Stimulated activated CD8-positive, alpha-beta memory T cell treated with anti-CD3 and anti-CD28 coated beads, Interleukin-7, amount 100 ng/mL, for 48 hours (primary cell): ENCODE data around the gene PTPRG.
"Not testable (repeated sequence)": the region's sequence is repeated elsewhere in the genome, so short reads cannot be mapped to it uniquely, and the experiment has no call there.

Experiments
- DNase-seq, 2 donors: peaks; one replicate each; pipeline ENCODE4 v3.0.0-alpha.2; 2020; ENCODE audit warnings: low read depth in 1 of 2; ENCODE audit errors: extremely low read depth in 1 of 2

PTPRG gene

GRCh38 chr3:61682671-61683548 is 121.5 kb downstream of the PTPRG start:
- DNase-seq, result no peak

GRCh38 chr3:61683549-61684236 is 122.3 kb downstream of the PTPRG start:
- DNase-seq, result no peak

- no peak for DNase-seq
Measured at GRCh38 chr3:61684386-61684785, 123.0 kb downstream of the PTPRG start.

- no peak for DNase-seq
Measured at GRCh38 chr3:61685755-61686154, 124.4 kb downstream of the PTPRG start.

- no peak for DNase-seq
Measured at GRCh38 chr3:61686228-61686648, 124.9 kb downstream of the PTPRG start.

- no peak for DNase-seq
Measured at GRCh38 chr3:61687206-61687605, 125.8 kb downstream of the PTPRG start.

GRCh38 chr3:61687663-61688306 is 126.4 kb downstream of the PTPRG start:
- DNase-seq, result no peak

GRCh38 chr3:61688307-61688984 is 127.1 kb downstream of the PTPRG start:
- no peak for DNase-seq

GRCh38 chr3:61690016-61690415 is 128.6 kb downstream of the PTPRG start:
- DNase-seq, result no peak

- DNase-seq, result no peak
Measured at GRCh38 chr3:61691466-61691865, 130.1 kb downstream of the PTPRG start.

GRCh38 chr3:61697301-61697700 is 135.9 kb downstream of the PTPRG start:
- no peak for DNase-seq

- not testable (repeated sequence) for DNase-seq
Measured at GRCh38 chr3:61698278-61699072, 137.1 kb downstream of the PTPRG start.

- DNase-seq, result no peak
Measured at GRCh38 chr3:61699622-61700021, 138.3 kb downstream of the PTPRG start.

GRCh38 chr3:61701011-61701410 is 139.6 kb downstream of the PTPRG start:
- no peak for DNase-seq

- DNase-seq, result no peak
Measured at GRCh38 chr3:61702453-61702852, 141.1 kb downstream of the PTPRG start.

GRCh38 chr3:61704807-61705206 is 143.4 kb downstream of the PTPRG start:
- DNase-seq, result no peak

- no peak for DNase-seq
Measured at GRCh38 chr3:61707492-61707891, 146.1 kb downstream of the PTPRG start.

GRCh38 chr3:61710920-61711319 is 149.5 kb downstream of the PTPRG start:
- not testable (repeated sequence) for DNase-seq

GRCh38 chr3:61714225-61714624 is 152.9 kb downstream of the PTPRG start:
- DNase-seq, result no peak

GRCh38 chr3:61715886-61716527 is 154.6 kb downstream of the PTPRG start:
- no peak for DNase-seq
